Breast epithelium (tissue), 3 donors: ENCODE results near the gene TTC6.

Experiments
- CTCF ChIP-seq, 3 donors: fragments of 450-650 bp; IDR thresholded peaks; one replicate each; pipeline ENCODE4 v1.5.1; 2016 to 2017; ENCODE audit warnings: antibody characterized with exemption in 3 of 3, mild to moderate bottlenecking in 3 of 3, moderate library complexity in 3 of 3
- POLR2A ChIP-seq: fragments of 450-650 bp; IDR thresholded peaks from one replicate; pipeline ENCODE4 v1.6.1; 2016; ENCODE audit warnings: antibody characterized with exemption, mild to moderate bottlenecking, moderate library complexity
- POLR2AphosphoS5 ChIP-seq, 3 donors: sonication (generic); formaldehyde crosslinking; IDR thresholded peaks; one replicate each; pipeline ENCODE4 v1.6.1; 2017; ENCODE audit warnings: antibody characterized with exemption in 3 of 3

- no peak for TF ChIP-seq CTCF (IDR thresholded peaks at IDR 0.05)
- no peak for TF ChIP-seq POLR2A
- no peak for TF ChIP-seq POLR2AphosphoS5 (IDR thresholded peaks at IDR 0.05)
Observed at GRCh38 chr14:37600880-37601741, 5.7 kb downstream of the TTC6 start.
